ENCODE data around the gene ANTXR1. TPM values are rescaled to one million over a fixed set of nuclear protein-coding genes. Genes with fewer than 3 reads are reported as not detected.
A peak's percentile ranks its signal among the peaks of the same experiment; 100 is the strongest.

Gene ANTXR1
- total and polyA plus RNA-seq, 2 experiments from 2014 or later = 128 to 191 TPM

- Histone ChIP-seq H3K79me2 (ENCODE audit: insufficient read depth) (no peaks in the 10 kb centered on the region), H2AFZ (no peak overlapping the region), H3K9me2 (ENCODE audit: insufficient read depth) (no peaks in the 10 kb centered on the region), H3K27ac (no peak overlapping the region), H3K4me2 (ENCODE audit: unreplicated experiment) (no peak overlapping the region), H4K20me1 (ENCODE audit: insufficient read depth) (no peaks in the 10 kb centered on the region), H3F3A (ENCODE audit: insufficient read depth) (peaks cover 18% of the 10 kb centered on the region), H3K27me3 (replicated peaks; ENCODE audit: insufficient read depth) (no peaks in the 10 kb centered on the region), H3K9ac (no peak overlapping the region), H3K36me3 (ENCODE audit: low read depth) (no peaks in the 10 kb centered on the region), H3K4me1 (ENCODE audit: insufficient read depth) (peaks cover 24% of the 10 kb centered on the region), H3K9me3 (ENCODE audit: low read depth) (no peaks in the 10 kb centered on the region), H3K4me3 (no peak overlapping the region)
- no peak for DNase-seq
- in situ Hi-C loops (cut with MboI) = no loop called here
- no peak for TF ChIP-seq EZH2phosphoT487 (IDR thresholded peaks at IDR 0.05; ENCODE audit: insufficient read depth, low read depth)
- TF ChIP-seq EZH2 (IDR thresholded peaks at IDR 0.05; ENCODE audit: insufficient read depth, poor library complexity, severe bottlenecking) = no peak
These were observed 5.4 kb upstream of the ANTXR1 start for GRCh38 chr2:69007603-69008002.

GRCh38 chr2:69010437-69011194, 2.4 kb upstream of the ANTXR1 start:
- H2AFZ ChIP-seq = peak overlapping the region; percentile 21
- peaks cover 20% of the 10 kb centered on the region for H3F3A ChIP-seq (ENCODE audit: insufficient read depth)
- no peaks in the 10 kb centered on the region for H4K20me1 ChIP-seq (ENCODE audit: insufficient read depth)
- 0 out of 2 replicates have a peak overlapping the region, but pooled peaks have one; percentile 13 for H3K9ac ChIP-seq
- no peaks in the 10 kb centered on the region for H3K36me3 ChIP-seq (ENCODE audit: low read depth)
- 58% methylated on average over 8 of the region's 8 CpGs for WGBS, 2 experiments (ENCODE audit: low coverage in 1 of 2, low lambda C conversion rate in 2 of 2, missing lambda C conversion rate in 2 of 2)
- H3K27me3 ChIP-seq (replicated peaks; ENCODE audit: insufficient read depth) = no peaks in the 10 kb centered on the region
- TF ChIP-seq EZH2phosphoT487 (IDR thresholded peaks at IDR 0.05; ENCODE audit: insufficient read depth, low read depth) = 0 out of 2 replicates have a peak, but pooled peaks have one; percentile 49
- no peak for TF ChIP-seq EZH2 (IDR thresholded peaks at IDR 0.05; ENCODE audit: insufficient read depth, poor library complexity, severe bottlenecking)
- H3K4me3 ChIP-seq = no peak overlapping the region
- H3K4me2 ChIP-seq (ENCODE audit: unreplicated experiment) = peak overlapping the region; percentile 5
- H3K4me1 ChIP-seq (ENCODE audit: insufficient read depth) = peaks cover 31% of the 10 kb centered on the region
- peak; percentile 69 for DNase-seq
- peak overlapping the region; percentile 29 for H3K27ac ChIP-seq
- H3K79me2 ChIP-seq (ENCODE audit: insufficient read depth) = peaks cover 24% of the 10 kb centered on the region
- in situ Hi-C loops (cut with MboI) = loop anchor here (10.0 kb wide), 1 partner anchor 294 kb away; no protein-coding TSS in a partner anchor
- no peaks in the 10 kb centered on the region for H3K9me3 ChIP-seq (ENCODE audit: low read depth)
- H3K9me2 ChIP-seq (ENCODE audit: insufficient read depth) = no peaks in the 10 kb centered on the region

- no peak for TF ChIP-seq EZH2 (IDR thresholded peaks at IDR 0.05; ENCODE audit: insufficient read depth, poor library complexity, severe bottlenecking)
- TF ChIP-seq EZH2phosphoT487 (IDR thresholded peaks at IDR 0.05; ENCODE audit: insufficient read depth, low read depth) = no peak
- Histone ChIP-seq H3K27me3 (replicated peaks; ENCODE audit: insufficient read depth) (no peaks in the 10 kb centered on the region), H3K4me1 (ENCODE audit: insufficient read depth) (peaks cover 42% of the 10 kb centered on the region), H2AFZ (no peak overlapping the region; the same call in 1 of the 2 replicates), H3K4me2 (ENCODE audit: unreplicated experiment) (no peak overlapping the region), H3K27ac (peak overlapping the region; percentile 70), H3F3A (ENCODE audit: insufficient read depth) (peaks cover 31% of the 10 kb centered on the region), H4K20me1 (ENCODE audit: insufficient read depth) (no peaks in the 10 kb centered on the region), H3K79me2 (ENCODE audit: insufficient read depth) (peaks cover 35% of the 10 kb centered on the region), H3K9ac (no peak overlapping the region), H3K9me2 (ENCODE audit: insufficient read depth) (no peaks in the 10 kb centered on the region), H3K9me3 (ENCODE audit: low read depth) (no peaks in the 10 kb centered on the region), H3K36me3 (ENCODE audit: low read depth) (no peaks in the 10 kb centered on the region), H3K4me3 (no peak overlapping the region)
- DNase-seq = no peak
- 69 to 73% methylated on average over 4 of the region's 4 CpGs for WGBS, 2 experiments (ENCODE audit: low coverage in 1 of 2, low lambda C conversion rate in 2 of 2, missing lambda C conversion rate in 2 of 2)
- in situ Hi-C loops (cut with MboI) = loop anchor here (10.0 kb wide), 1 partner anchor 293 kb away; no protein-coding TSS in a partner anchor
These were observed 1.3 kb upstream of the ANTXR1 start for GRCh38 chr2:69011611-69012157.

- Histone ChIP-seq H4K20me1 (ENCODE audit: insufficient read depth) (no peaks in the 10 kb centered on the region), H3K9ac (peak overlapping the region; percentile 92), H3K79me2 (ENCODE audit: insufficient read depth) (peaks cover 43% of the 10 kb centered on the region), H3K4me3 (peak overlapping the region; percentile 91), H3K27ac (peak overlapping the region; percentile 70), H2AFZ (peak overlapping the region; percentile 71), H3K4me2 (ENCODE audit: unreplicated experiment) (peak overlapping the region; percentile 98), H3K27me3 (replicated peaks; ENCODE audit: insufficient read depth) (no peaks in the 10 kb centered on the region), H3K9me2 (ENCODE audit: insufficient read depth) (no peaks in the 10 kb centered on the region), H3K36me3 (ENCODE audit: low read depth) (no peaks in the 10 kb centered on the region), H3K9me3 (ENCODE audit: low read depth) (no peaks in the 10 kb centered on the region), H3K4me1 (ENCODE audit: insufficient read depth) (peaks cover 50% of the 10 kb centered on the region), H3F3A (ENCODE audit: insufficient read depth) (peaks cover 39% of the 10 kb centered on the region)
- TF ChIP-seq EZH2 (IDR thresholded peaks at IDR 0.05; ENCODE audit: insufficient read depth, poor library complexity, severe bottlenecking) (no peak), EZH2phosphoT487 (IDR thresholded peaks at IDR 0.05; ENCODE audit: insufficient read depth, low read depth) (no peak)
- WGBS, 2 experiments (ENCODE audit: low coverage in 1 of 2, low lambda C conversion rate in 2 of 2, missing lambda C conversion rate in 2 of 2) = 12% methylated on average over 27 of the region's 27 CpGs
- DNase-seq = peak; percentile 88
- in situ Hi-C loops (cut with MboI) = loop anchor here (10.0 kb wide), 1 partner anchor 292 kb away; no protein-coding TSS in a partner anchor
These were observed 453 bp upstream of the ANTXR1 start for GRCh38 chr2:69012310-69013141.
